Omental fat pad (tissue), 4 donors: ENCODE data around the gene MVB12B. TPM values are rescaled to one million over a fixed set of nuclear protein-coding genes. Genes with fewer than 3 reads are reported as not detected.

Experiments used
- ATAC-seq: fragments of 150-250 bp; one replicate; pipeline ENCODE4 v1.9.1; 2016; ENCODE audit warnings: mild to moderate bottlenecking, moderate library complexity; ENCODE audit not compliant: low FRiP score
- DNase-seq: peaks from one replicate; pipeline ENCODE4 v3.0.0-alpha.2; 2019; ENCODE audit warnings: low spot score
- CTCF ChIP-seq, 3 donors: fragments of 450-650 bp; IDR thresholded peaks; one replicate each; pipeline ENCODE4 v1.5.1; 2016 to 2017; ENCODE audit warnings: antibody characterized with exemption in 3 of 3, mild to moderate bottlenecking in 3 of 3, moderate library complexity in 2 of 3
- total RNA-seq, 4 donors: library from RNA; depleted of rRNA; stranded (reverse); fragments of >200 nt; gene quantifications; one replicate each; pipeline ENCODE4 v1.1.0, GENCODE V29; 2016

MVB12B gene
- total RNA-seq, 4 donors from 2014 or later = 5.5 to 21.4 (median 11.6) TPM

DNA sequence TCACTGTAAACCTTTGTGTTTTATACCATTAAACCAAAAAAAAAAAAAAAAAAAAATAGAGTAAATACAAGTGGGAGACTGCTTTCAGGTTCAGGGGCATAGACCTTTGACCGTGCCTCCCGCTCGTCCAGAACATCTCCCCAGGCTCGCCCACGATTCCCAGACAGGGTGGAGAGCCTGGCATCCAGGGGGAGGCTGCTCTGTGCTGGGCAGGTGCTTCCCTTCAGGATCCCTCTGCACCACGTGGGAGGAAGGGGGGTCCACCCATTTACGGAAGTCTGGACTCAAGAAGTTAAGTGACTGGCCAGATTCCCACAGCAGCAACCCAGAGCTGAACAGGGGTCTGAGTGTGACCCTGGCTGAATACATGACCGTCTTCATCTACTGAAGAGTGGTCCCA, 161.7 kb downstream of the MVB12B start:
- no peak for TF ChIP-seq CTCF (IDR thresholded peaks at IDR 0.05)
- ATAC-seq = no peak
- no peak for DNase-seq

GRCh38 chr9:126488881-126489404, 162.3 kb downstream of the MVB12B start:
- no peak for DNase-seq
- TF ChIP-seq CTCF (IDR thresholded peaks at IDR 0.05) = no peak
- no peak for ATAC-seq

DNA sequence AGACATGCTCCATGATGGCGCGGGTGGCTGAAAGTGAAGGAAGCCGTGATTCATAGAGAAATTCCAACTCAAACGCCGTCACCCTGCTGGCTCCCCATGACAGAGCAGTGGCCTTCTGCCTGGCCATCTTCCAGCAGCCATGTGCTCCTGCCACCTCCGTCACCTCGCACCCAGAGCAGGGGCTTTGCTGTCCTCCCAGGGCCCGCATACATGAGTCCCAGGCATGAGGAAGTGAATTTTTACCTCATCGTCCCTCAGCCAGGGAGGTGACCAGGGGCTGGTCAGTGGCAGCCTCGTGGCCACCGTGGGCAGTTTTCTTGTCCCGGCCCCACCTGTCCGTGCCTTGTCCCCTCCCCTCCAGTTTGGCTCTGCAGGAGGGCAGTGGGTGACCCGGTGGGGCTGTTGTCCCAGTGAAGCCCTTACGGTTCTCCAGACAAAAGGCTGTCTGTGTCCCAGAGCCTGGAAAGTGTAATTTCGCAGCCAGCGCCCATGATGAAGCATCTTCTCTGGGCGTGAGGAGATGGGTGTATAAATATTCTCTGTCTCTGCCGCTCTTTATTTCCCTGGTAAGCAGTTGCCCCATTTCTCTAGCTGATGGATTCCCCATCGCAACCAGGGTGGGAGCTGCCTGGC, 163.1 kb downstream of the MVB12B start:
- DNase-seq = no peak
- no peak for ATAC-seq
- TF ChIP-seq CTCF (IDR thresholded peaks at IDR 0.05) = no peak

DNA sequence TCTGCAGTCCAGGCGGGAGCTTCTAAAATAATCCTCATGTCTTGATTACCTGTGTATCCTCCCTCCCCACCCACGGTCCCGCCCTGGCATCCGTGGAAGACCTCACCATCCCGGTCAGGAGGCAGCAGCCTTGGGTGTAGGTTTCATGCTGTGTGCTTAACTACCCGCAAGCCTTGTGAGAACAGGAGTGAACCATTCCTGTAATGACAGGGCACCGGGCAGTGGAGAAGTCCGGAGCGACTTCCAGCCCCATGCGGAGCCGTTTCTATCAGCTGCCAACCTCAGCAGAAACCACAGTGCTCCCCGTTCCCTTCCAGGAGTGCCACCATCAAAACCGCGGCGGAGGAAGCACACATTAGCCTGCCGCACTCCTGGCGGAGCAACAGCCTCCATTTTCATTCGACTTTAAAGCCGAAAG, 163.6 kb downstream of the MVB12B start:
- no peak for TF ChIP-seq CTCF (IDR thresholded peaks at IDR 0.05)
- DNase-seq (no peak), ATAC-seq (no peak)

DNA sequence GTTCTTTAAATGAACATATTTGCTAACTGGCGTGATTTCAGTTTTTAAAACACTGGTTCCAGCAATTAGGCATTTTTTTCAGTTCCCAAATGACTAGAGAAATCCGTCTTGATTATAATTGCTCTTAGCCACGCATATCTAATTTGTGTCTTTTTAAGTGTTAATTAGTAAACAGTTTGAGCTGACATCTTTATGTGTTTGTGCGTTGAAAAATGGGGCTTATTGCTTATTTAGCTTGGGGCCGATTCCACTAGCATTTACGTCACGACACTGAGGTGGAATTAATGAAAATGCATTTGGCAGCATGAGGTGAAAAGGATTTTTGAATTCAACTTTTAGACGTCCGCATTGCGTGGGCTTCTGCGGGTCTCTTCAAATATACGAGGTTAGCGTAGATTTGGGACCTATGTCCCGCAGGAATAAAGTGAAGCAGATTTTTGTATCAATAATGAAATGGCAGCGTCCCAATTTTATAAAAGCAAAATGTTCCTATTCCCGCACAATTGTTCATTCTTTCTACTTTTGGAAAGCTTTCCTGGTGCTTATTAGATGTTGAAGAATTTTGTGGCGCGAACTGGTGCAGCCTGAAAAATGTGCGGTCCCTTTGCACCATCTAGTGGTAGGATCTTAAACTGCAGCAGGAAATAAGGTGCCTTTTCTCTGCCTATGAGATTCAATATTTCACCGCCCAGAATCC, 164.4 kb downstream of the MVB12B start:
- ATAC-seq (no peak), DNase-seq (no peak)
- TF ChIP-seq CTCF (IDR thresholded peaks at IDR 0.05) = peak in 2 of 3 donors; percentile 70 to 85

DNA sequence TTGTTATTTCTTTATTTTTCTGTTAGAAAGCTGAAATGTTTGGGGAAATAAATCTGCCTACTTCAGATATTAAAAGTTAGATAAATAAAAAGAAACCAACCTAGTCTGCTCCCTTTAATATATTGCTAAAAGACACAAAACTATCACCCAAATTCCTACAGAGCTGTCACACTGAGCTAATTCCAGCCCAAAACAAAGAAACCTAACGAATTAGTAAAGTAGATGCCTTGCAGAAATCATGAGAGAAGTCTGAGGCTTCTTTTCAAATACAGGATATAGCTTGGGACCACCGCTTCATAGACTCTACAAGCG, 164.9 kb downstream of the MVB12B start:
- DNase-seq (no peak), ATAC-seq (no peak)
- TF ChIP-seq CTCF (IDR thresholded peaks at IDR 0.05) = no peak

DNA sequence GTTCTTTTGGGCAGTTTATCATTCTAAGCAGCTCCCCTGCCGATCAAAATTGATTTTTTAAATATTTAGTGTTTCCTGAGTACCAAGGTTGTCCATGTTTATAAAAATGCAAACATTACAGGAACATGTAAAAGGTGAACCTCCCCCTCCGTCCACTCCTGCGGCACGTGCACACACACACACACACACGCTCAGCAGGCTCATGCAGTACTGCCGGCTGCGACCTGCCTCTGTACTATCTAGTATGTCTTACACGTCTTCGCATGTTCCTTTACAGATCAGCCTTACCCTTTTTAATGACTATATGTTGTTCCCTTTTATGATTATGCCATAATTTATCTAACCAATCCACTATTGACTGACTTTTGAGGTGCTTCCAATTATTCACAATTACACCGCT, 165.3 kb downstream of the MVB12B start:
- ATAC-seq (no peak), DNase-seq (no peak)
- TF ChIP-seq CTCF (IDR thresholded peaks at IDR 0.05) = no peak
